GM18505 (cell line): Measurements from ENCODE around the gene ME2.
"Not testable (repeated sequence)": the region's sequence is repeated elsewhere in the genome, so short reads cannot be mapped to it uniquely, and the experiment has no call there.

Source experiments
- ATAC-seq: cut with Tn5 transposase; IDR thresholded peaks from one replicate; pipeline ENCODE4 v1.9.1; 2021; ENCODE audit not compliant: unreplicated experiment
- POLR2A ChIP-seq: IDR thresholded peaks from 4 replicates; pipeline ENCODE4 v1.6.1; 2011; ENCODE audit warnings: borderline replicate concordance; ENCODE audit not compliant: insufficient read depth, insufficient read length; ENCODE audit errors: extremely low read depth

The ME2 gene

GRCh38 chr18:50986360-50987087, 107.6 kb downstream of the ME2 start:
- ATAC-seq, result no peak
- TF ChIP-seq POLR2A, result no peak

- no peak for TF ChIP-seq POLR2A
- no peak for ATAC-seq
These were observed 108.3 kb downstream of the ME2 start for GRCh38 chr18:50987261-50987660.

- TF ChIP-seq POLR2A, result no peak
- no peak for ATAC-seq
These were observed 110.8 kb downstream of the ME2 start for GRCh38 chr18:50989711-50990110.

- no peak for ATAC-seq
- no peak for TF ChIP-seq POLR2A
These were observed 113.4 kb downstream of the ME2 start for GRCh38 chr18:50992351-50992762.

GRCh38 chr18:50994031-50994430, 115.1 kb downstream of the ME2 start:
- TF ChIP-seq POLR2A, result no peak
- no peak for ATAC-seq

GRCh38 chr18:51003174-51003573, 124.3 kb downstream of the ME2 start:
- ATAC-seq, result not testable (repeated sequence)
